ENCODE data around the gene CTSE.
"Not testable (repeated sequence)": the region's sequence is repeated elsewhere in the genome, so short reads cannot be mapped to it uniquely, and the experiment has no call there.

- not testable (repeated sequence) for TF ChIP-seq CTCF (IDR thresholded peaks at IDR 0.05); EZH2 (IDR thresholded peaks at IDR 0.05; ENCODE audit: borderline replicate concordance, insufficient read depth, low read depth, low read length, poor library complexity, severe bottlenecking)
These were observed 40.8 kb upstream of the CTSE start for GRCh38 chr1:206064501-206064900.

Measured in B cell (primary cell).